ENCODE measurements around the gene LRRC7.

LRRC7 gene

GRCh38 chr1:70112838-70113237 lies 545.1 kb downstream of the LRRC7 start:
- DNase-seq = no peak

- no peak for DNase-seq
Observed at GRCh38 chr1:70115315-70115714, 547.6 kb downstream of the LRRC7 start.

GRCh38 chr1:70117046-70117445 lies 549.3 kb downstream of the LRRC7 start:
- DNase-seq = no peak

GRCh38 chr1:70134148-70134547 lies 566.4 kb downstream of the LRRC7 start:
- DNase-seq = no peak

- DNase-seq = no peak
Observed at GRCh38 chr1:70140343-70140742, 572.6 kb downstream of the LRRC7 start.

- DNase-seq = no peak
Observed at GRCh38 chr1:70140894-70141293, 573.2 kb downstream of the LRRC7 start.

GRCh38 chr1:70142075-70142474 lies 574.4 kb downstream of the LRRC7 start:
- no peak for DNase-seq

- no peak for DNase-seq
Observed at GRCh38 chr1:70143048-70143659, 575.4 kb downstream of the LRRC7 start.

- DNase-seq = no peak
Observed at GRCh38 chr1:70146488-70146887, 578.8 kb downstream of the LRRC7 start.

GRCh38 chr1:70150444-70150843 lies 582.7 kb downstream of the LRRC7 start:
- no peak for DNase-seq

- no peak for DNase-seq
Observed at GRCh38 chr1:70153739-70154138, 586.0 kb downstream of the LRRC7 start.

GRCh38 chr1:70156529-70157120 lies 588.9 kb downstream of the LRRC7 start:
- DNase-seq = no peak

GRCh38 chr1:70164350-70164749 lies 596.6 kb downstream of the LRRC7 start:
- no peak for DNase-seq

GRCh38 chr1:70168283-70168682 lies 600.6 kb downstream of the LRRC7 start:
- no peak for DNase-seq

GRCh38 chr1:70169018-70169839 lies 601.5 kb downstream of the LRRC7 start:
- DNase-seq = no peak

GRCh38 chr1:70171512-70171911 lies 603.8 kb downstream of the LRRC7 start:
- no peak for DNase-seq

All from NCI-H2171 (cell line).